ENCODE data around the gene SPAG16.

DNA sequence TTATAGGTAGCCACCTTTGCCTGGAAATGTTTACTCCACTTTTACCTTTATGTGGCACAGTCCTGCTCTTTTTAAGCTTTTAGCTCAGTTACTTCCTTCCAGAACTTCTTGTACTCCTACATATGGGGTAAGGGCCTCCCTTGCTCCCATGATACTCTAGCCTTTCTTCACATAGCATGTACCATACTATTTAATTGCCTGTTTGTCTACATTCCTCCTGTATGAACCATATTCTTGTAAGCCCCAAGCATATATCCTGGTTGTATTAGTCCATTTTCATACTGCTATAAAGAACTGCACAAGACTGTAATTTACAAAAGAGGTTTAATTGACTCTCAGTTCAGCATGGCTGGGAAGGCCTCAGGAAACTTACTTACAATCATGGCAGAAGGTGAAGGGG lies 1035.9 kb downstream of the SPAG16 start:
- TF ChIP-seq, protein P1, sequence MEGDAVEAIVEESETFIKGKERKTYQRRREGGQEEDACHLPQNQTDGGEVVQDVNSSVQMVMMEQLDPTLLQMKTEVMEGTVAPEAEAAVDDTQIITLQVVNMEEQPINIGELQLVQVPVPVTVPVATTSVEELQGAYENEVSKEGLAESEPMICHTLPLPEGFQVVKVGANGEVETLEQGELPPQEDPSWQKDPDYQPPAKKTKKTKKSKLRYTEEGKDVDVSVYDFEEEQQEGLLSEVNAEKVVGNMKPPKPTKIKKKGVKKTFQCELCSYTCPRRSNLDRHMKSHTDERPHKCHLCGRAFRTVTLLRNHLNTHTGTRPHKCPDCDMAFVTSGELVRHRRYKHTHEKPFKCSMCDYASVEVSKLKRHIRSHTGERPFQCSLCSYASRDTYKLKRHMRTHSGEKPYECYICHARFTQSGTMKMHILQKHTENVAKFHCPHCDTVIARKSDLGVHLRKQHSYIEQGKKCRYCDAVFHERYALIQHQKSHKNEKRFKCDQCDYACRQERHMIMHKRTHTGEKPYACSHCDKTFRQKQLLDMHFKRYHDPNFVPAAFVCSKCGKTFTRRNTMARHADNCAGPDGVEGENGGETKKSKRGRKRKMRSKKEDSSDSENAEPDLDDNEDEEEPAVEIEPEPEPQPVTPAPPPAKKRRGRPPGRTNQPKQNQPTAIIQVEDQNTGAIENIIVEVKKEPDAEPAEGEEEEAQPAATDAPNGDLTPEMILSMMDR (IDR thresholded peaks at IDR 0.05; ENCODE audit: insufficient read depth, low read length), result no peak
- no peak for TF ChIP-seq GABPA (IDR thresholded peaks at IDR 0.05; ENCODE audit: low read depth)
- no peak for TF ChIP-seq POLR2AphosphoS5 (IDR thresholded peaks at IDR 0.05; ENCODE audit: low read depth)

Measured in HL-60 (cell line).